ENCODE data around the gene ARID3A. TPM values are rescaled to one million over a fixed set of nuclear protein-coding genes. Genes with fewer than 3 reads are reported as not detected.

ARID3A gene
- total and polyA plus RNA-seq, 12 donors: 1.6 to 10.2 (median 7.4) TPM

DNA sequence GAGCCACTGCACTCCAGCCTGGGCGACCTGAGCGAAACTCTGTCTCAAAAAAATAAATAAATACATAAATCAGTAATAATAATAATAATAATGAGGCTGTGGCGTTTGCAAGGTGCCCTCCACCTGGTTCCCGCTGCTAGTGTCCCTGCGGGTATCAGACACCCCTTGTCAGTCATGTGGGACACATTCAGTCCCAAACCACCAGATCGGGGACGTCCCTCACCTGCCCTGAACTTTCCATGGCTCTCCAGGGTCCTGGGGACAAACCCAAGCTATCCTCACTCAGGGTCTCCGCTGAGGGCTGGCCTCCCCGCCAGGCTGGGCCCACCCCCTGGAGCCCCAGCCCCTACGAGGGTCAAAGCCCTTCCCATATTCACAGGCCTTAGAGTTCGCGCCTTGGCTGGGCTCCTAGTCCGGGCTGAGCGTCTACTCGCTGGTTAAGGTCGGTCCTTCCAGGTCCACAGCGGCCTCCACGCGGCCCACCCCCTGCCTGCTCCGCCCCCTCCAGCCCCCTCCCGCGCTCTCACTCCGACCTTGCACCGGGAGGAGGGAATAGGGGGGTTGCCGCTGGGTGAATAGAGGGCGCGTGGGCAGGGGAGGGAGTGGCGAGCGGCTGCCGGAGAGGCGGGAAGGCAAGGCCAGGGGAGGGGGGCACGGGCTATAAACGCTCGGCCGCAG is 9.1 kb upstream of the ARID3A start:
- TF ChIP-seq, protein P1, sequence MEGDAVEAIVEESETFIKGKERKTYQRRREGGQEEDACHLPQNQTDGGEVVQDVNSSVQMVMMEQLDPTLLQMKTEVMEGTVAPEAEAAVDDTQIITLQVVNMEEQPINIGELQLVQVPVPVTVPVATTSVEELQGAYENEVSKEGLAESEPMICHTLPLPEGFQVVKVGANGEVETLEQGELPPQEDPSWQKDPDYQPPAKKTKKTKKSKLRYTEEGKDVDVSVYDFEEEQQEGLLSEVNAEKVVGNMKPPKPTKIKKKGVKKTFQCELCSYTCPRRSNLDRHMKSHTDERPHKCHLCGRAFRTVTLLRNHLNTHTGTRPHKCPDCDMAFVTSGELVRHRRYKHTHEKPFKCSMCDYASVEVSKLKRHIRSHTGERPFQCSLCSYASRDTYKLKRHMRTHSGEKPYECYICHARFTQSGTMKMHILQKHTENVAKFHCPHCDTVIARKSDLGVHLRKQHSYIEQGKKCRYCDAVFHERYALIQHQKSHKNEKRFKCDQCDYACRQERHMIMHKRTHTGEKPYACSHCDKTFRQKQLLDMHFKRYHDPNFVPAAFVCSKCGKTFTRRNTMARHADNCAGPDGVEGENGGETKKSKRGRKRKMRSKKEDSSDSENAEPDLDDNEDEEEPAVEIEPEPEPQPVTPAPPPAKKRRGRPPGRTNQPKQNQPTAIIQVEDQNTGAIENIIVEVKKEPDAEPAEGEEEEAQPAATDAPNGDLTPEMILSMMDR (IDR thresholded peaks at IDR 0.05): no peak
- no peak for TF ChIP-seq POLR2A (IDR thresholded peaks at IDR 0.05)
- 17 to 35% (median 22%) methylated on average over 13 to 35 of the region's 35 CpGs for WGBS, 4 donors
- DNase-seq: peak in 2 of 7 donors; percentile 42 to 71
- H3K36me3 ChIP-seq (replicated peaks in 1 of 2): no peaks in the 10 kb centered on the region
- H3K27ac ChIP-seq: no peak overlapping the region
- peaks cover 9 to 30% of the 10 kb centered on the region in 2 donors for H3K4me1 ChIP-seq (replicated peaks in 1 of 2)
- H3K9me3 ChIP-seq (replicated peaks in 1 of 3): no peaks in the 10 kb centered on the region
- intact Hi-C loops (cut with DNase I): loop anchor here (5.0 kb wide), 2 partner anchors 54 to 144 kb away; no protein-coding TSS in a partner anchor
- H3K27me3 ChIP-seq: peaks cover 42% of the 10 kb centered on the region
- H3K4me3 ChIP-seq: peak overlapping the region in 1 of 4 donors; percentile 42

GRCh38 chr19:917323-918151 is 8.3 kb upstream of the ARID3A start, which contains the start of gene KISS1R:
KISS1R (plus strand) TSS chr19:917333; CDS start chr19:917503, 170 bp downstream.
- Histone ChIP-seq H3K27ac (no peak within 1 kb of the TSS), H3K36me3 (replicated peaks in 1 of 2) (no peaks in the 10 kb centered on the region), H3K4me1 (replicated peaks in 1 of 2) (peaks cover 9 to 30% of the 10 kb centered on the region in 2 donors), H3K4me3 (peak within 1 kb of the TSS in 1 of 4 donors; percentile 42), H3K9me3 (replicated peaks in 1 of 3) (no peaks in the 10 kb centered on the region), H3K27me3 (peaks cover 42% of the 10 kb centered on the region)
- intact Hi-C loops (cut with DNase I): loop anchor here (5.0 kb wide), 2 partner anchors 55 to 145 kb away; no protein-coding TSS in a partner anchor
- WGBS, 4 donors: 0 to 10% (median 2%) methylated on average over 2 to 86 of the region's 87 CpGs
- peak in 1 of 7 donors; percentile 33 for DNase-seq
- no peak for TF ChIP-seq POLR2A (IDR thresholded peaks at IDR 0.05)
- TF ChIP-seq, protein P1 (IDR thresholded peaks at IDR 0.05): peak in 3 of 6 experiments; percentile 24 to 35 (median 33)

DNA sequence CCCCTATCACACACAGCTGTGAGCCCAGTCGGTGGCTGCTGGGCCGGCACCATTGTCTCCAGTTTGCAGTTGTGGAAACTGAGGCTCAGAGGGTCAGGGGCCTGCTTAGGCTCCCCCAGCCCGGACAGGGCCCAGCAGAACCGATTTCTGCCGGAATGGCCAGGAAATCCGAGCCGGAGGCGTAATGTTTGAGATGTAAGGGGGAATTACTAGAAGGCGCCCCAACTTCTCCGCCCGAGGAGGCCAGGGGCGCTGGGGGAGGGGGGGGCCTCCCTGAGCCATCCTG is 7.7 kb upstream of the ARID3A start:
- H3K4me1 ChIP-seq (replicated peaks in 1 of 2): peaks cover 9 to 30% of the 10 kb centered on the region in 2 donors
- TF ChIP-seq, protein P1 (IDR thresholded peaks at IDR 0.05): no peak
- no peak for TF ChIP-seq POLR2A (IDR thresholded peaks at IDR 0.05)

More for the DNA sequence above, 7.7 kb upstream of the ARID3A start:
- Histone ChIP-seq H3K27me3 (peaks cover 42% of the 10 kb centered on the region), H3K4me3 (no peak overlapping the region), H3K9me3 (replicated peaks in 1 of 3) (no peaks in the 10 kb centered on the region), H3K36me3 (replicated peaks in 1 of 2) (no peaks in the 10 kb centered on the region), H3K27ac (no peak overlapping the region)
- 5 to 10% (median 5%) methylated on average over 4 to 12 of the region's 12 CpGs for WGBS, 4 donors
- intact Hi-C loops (cut with DNase I): loop anchor here (5.0 kb wide), 2 partner anchors 56 to 146 kb away; no protein-coding TSS in a partner anchor
- no peak for DNase-seq
